K562 (cell line): ENCODE data around the gene HIPK2. TPM values are rescaled to one million over a fixed set of nuclear protein-coding genes. Genes with fewer than 3 reads are reported as not detected.

Experiments used
- ATAC-seq: fragments of 200-7000 bp; cut with Tn5 transposase; 3 replicates; pipeline ENCODE4 v1.9.1; 2020; ENCODE audit warnings: moderate library complexity
- BruUV-seq: library from RNA; stranded (reverse); fragments of 400-500 nt; replicated peaks from 2 replicates; lab custom pipeline; 2021; lab: Mats Ljungman, UMichigan
- CTCF ChIA-PET: fragments of 300-600 bp; formaldehyde crosslinking; extraction: SDS; loops from one replicate; lab custom pipeline; 2021; ENCODE audit warnings: low intra/inter-chr PET ratio; lab: Yijun Ruan, JAX
- POLR2A ChIA-PET: fragments of 300-600, 350-650 bp; sonication (Branson Sonifier 250); formaldehyde crosslinking; extraction: SDS; loops from one replicate; lab custom pipeline; 2021; ENCODE audit warnings: antibody characterized with exemption, inconsistent platforms; lab: Yijun Ruan, JAX
- DNase-seq, 4 experiments: peaks; one replicate each; pipeline versions ENCODE4 v3.0.0 to v3.0.0-alpha.2; 2011 to 2018; ENCODE audit warnings: low spot score in 3 of 4, mixed read lengths in 3 of 4; ENCODE audit errors: extremely low read depth in 1 of 4
- FAIRE-seq: peaks from 2 replicates; lab custom pipeline; 2011; peaks lifted over from hg19 to GRCh38; lab: Jason Lieb, UNC
- H2AFZ ChIP-seq: 2 replicates; pipeline ENCODE4 v1.6.0; 2011; ENCODE audit warnings: low read depth, low read length, control low read depth, inconsistent platforms
- H3K27ac ChIP-seq: fragments of 200-600 bp; 3 replicates; pipeline ENCODE4 v1.8.0; 2011; ENCODE audit warnings: low read depth, mild to moderate bottlenecking, control low read depth, inconsistent platforms, low read length, moderate library complexity, mixed read lengths; ENCODE audit errors: extremely low read depth
- H3K27me3 ChIP-seq, 2 experiments: fragments of 300-600 bp in 1 of 2; 2 replicates in 1 of 2; 3 replicates in 1 of 2; pipeline versions ENCODE4 v1.6.0 to v1.8.0; 2011; ENCODE audit warnings: inconsistent platforms in 2 of 2, low read length in 2 of 2, mild to moderate bottlenecking in 1 of 2, mixed read lengths in 1 of 2, moderate library complexity in 1 of 2; ENCODE audit not compliant: control insufficient read depth in 2 of 2, insufficient read depth in 2 of 2
- H3K36me3 ChIP-seq: fragments of 300-600 bp; 3 replicates; pipeline ENCODE4 v1.8.0; 2011; ENCODE audit warnings: mild to moderate bottlenecking, low read length, inconsistent platforms; ENCODE audit not compliant: control insufficient read depth, insufficient read depth
- H3K4me1 ChIP-seq, 2 experiments: fragments of 200-600 bp in 1 of 2; replicated peaks in 1 of 2; 2 replicates in 1 of 2; 3 replicates in 1 of 2; pipeline versions ENCODE4 v1.5.1 to v1.8.0; 2011; ENCODE audit warnings: inconsistent platforms in 2 of 2, low read length in 2 of 2, mild to moderate bottlenecking in 1 of 2, mixed read lengths in 1 of 2, moderate library complexity in 1 of 2; ENCODE audit not compliant: control insufficient read depth in 2 of 2, insufficient read depth in 2 of 2
- H3K4me2 ChIP-seq: 2 replicates; pipeline ENCODE4 v1.6.1; 2011; ENCODE audit warnings: low read length, control low read depth, inconsistent platforms, mixed read lengths; ENCODE audit not compliant: insufficient read depth
- H3K4me3 ChIP-seq: fragments of 200-600 bp; sonication (generic), shearing (Covaris generic); 2 replicates; pipeline ENCODE4 v1.5.1; 2016; ENCODE audit warnings: control low read depth, inconsistent platforms
- H3K79me2 ChIP-seq: fragments of 200-600 bp; 3 replicates; pipeline ENCODE4 v1.8.0; 2011; ENCODE audit warnings: low read length, inconsistent platforms; ENCODE audit not compliant: control insufficient read depth, insufficient read depth
- H3K9ac ChIP-seq, 2 experiments: 2 replicates each; pipeline versions ENCODE4 v1.6.0 to v1.6.1; 2011; ENCODE audit warnings: low read depth in 2 of 2, low read length in 2 of 2, control low read depth in 1 of 2, inconsistent platforms in 1 of 2, mild to moderate bottlenecking in 1 of 2, mixed read lengths in 1 of 2; ENCODE audit not compliant: insufficient read depth in 1 of 2
- H3K9me1 ChIP-seq: one replicate; pipeline ENCODE4 v1.6.0; 2011; ENCODE audit warnings: inconsistent platforms, mild to moderate bottlenecking, low read length, moderate library complexity; ENCODE audit not compliant: control insufficient read depth, insufficient read depth
- H3K9me3 ChIP-seq: replicated peaks from 2 replicates; pipeline ENCODE4 v1.5.1; 2011; ENCODE audit warnings: low read depth, low read length, inconsistent platforms; ENCODE audit not compliant: control insufficient read depth, insufficient read depth
- H4K20me1 ChIP-seq: replicated peaks from 2 replicates; pipeline ENCODE4 v1.6.1; 2011; ENCODE audit warnings: low read length, inconsistent platforms, mixed read lengths; ENCODE audit not compliant: control insufficient read depth, insufficient read depth
- ARID1B ChIP-seq: fragments of 450-650 bp; IDR thresholded peaks from 2 replicates; pipeline ENCODE4 v1.6.1; 2016; ENCODE audit warnings: antibody characterized with exemption, mild to moderate bottlenecking, inconsistent platforms
- DNMT1 ChIP-seq: fragments of 450-650 bp; IDR thresholded peaks from 2 replicates; pipeline ENCODE4 v1.6.1; 2016; ENCODE audit warnings: antibody characterized with exemption, mild to moderate bottlenecking
- ELF1 ChIP-seq: fragments of 200-800 bp; sonication (Bioruptor generic); IDR thresholded peaks from 2 replicates; pipeline ENCODE4 v1.6.1; 2016; ENCODE audit warnings: missing genetic modification characterization, missing compliant biosample characterization
- EZH2 ChIP-seq: IDR thresholded peaks from 2 replicates; pipeline ENCODE4 v1.6.1; 2012; ENCODE audit warnings: low read depth, mild to moderate bottlenecking, inconsistent platforms, low read length, borderline replicate concordance
- FOXP1 ChIP-seq: sonication (generic); formaldehyde crosslinking; IDR thresholded peaks from 2 replicates; pipeline ENCODE4 v1.8.0; 2022; ENCODE audit warnings: mild to moderate bottlenecking, missing genetic modification reagents
- POLR2A ChIP-seq: fragments of 450-650 bp; conservative IDR thresholded peaks from 2 replicates; pipeline ENCODE4 v1.6.1; 2016
- SREBF2 ChIP-seq: sonication (generic); formaldehyde crosslinking; IDR thresholded peaks from 2 replicates; pipeline ENCODE4 v1.4.0; 2020; ENCODE audit warnings: mild to moderate bottlenecking, missing genetic modification reagents
- ZKSCAN1 ChIP-seq: fragments of 150-350 bp; IDR thresholded peaks from 2 replicates; pipeline ENCODE4 v1.6.1; 2016; ENCODE audit warnings: low read depth, low read length
- ZNF263 ChIP-seq: sonication (generic); formaldehyde crosslinking; IDR thresholded peaks from 2 replicates; pipeline ENCODE4 v1.8.0; 2022; ENCODE audit warnings: mild to moderate bottlenecking, missing genetic modification reagents, borderline replicate concordance
- ZNF77 ChIP-seq: fragments of 250-450 bp; sonication (Bioruptor Pico); IDR thresholded peaks from 2 replicates; pipeline ENCODE4 v1.5.0; 2020
- WGBS: fragments of 100-300 bp; shearing (Covaris generic); methylation state at CpG from one replicate; pipeline ENCODE4 v1.1.6; 2016; ENCODE audit warnings: low coverage, mixed read lengths; ENCODE audit not compliant: insufficient coverage; ENCODE audit errors: missing lambda C conversion rate; 5-methylcytosine and 5-hydroxymethylcytosine counted together
- in situ Hi-C: fragments of 300-500 bp; cut with MboI; formaldehyde crosslinking; loops from 4 replicates; pipeline ENCODE4 v1.15.0; 2018; ENCODE audit warnings: inconsistent platforms, mixed read lengths
- intact Hi-C: fragments of 100-400 bp; cut with micrococcal nuclease; formaldehyde crosslinking; loops from 2 replicates; pipeline ENCODE4 v1.14.2; 2022
- polyA plus RNA-seq, 8 experiments: library from polyadenylated mRNA; depleted of rRNA in 4 of 8; stranded (reverse) in 5 of 8; unstranded in 3 of 8; fragments of >200 nt; fragmentation: Nextera tagmentation in 2 of 8; fragmentation: Illumina TruSeq in 1 of 8; extraction: Ambion mirVana in 2 of 8; extraction: Trizol in 1 of 8; gene quantifications; 2 replicates each; pipeline versions ENCODE4 v1.2.1 to v1.2.3, GENCODE V29; 2011 to 2014; ENCODE audit warnings: inconsistent platforms in 1 of 8, missing spikeins in 1 of 8
- total RNA-seq, 7 experiments: library from RNA; depleted of rRNA in 6 of 7; stranded (reverse); fragments of >200 nt in 6 of 7; fragmentation: Illumina TruSeq in 2 of 7; extraction: Trizol in 2 of 7; gene quantifications; 2 replicates each; pipeline versions ENCODE4 v1.2.1 to v1.2.3, GENCODE V29; 2011 to 2021; ENCODE audit warnings: low replicate concordance in 1 of 7
- TF ChIP-seq, protein P1 (sequence below): fragments of 200-800 bp; sonication (Bioruptor generic); IDR thresholded peaks from 2 replicates; pipeline ENCODE4 v1.6.1; 2017; ENCODE audit warnings: missing genetic modification characterization, missing compliant biosample characterization
- TF ChIP-seq, protein P2 (sequence below): fragments of 200-800 bp; sonication (Bioruptor generic); IDR thresholded peaks from 2 replicates; pipeline ENCODE4 v1.6.1; 2017; ENCODE audit warnings: missing genetic modification characterization, missing compliant biosample characterization
- TF ChIP-seq, protein P3 (sequence below), 2 experiments: IDR thresholded peaks; 2 replicates each; pipeline ENCODE4 v1.6.1; 2011; ENCODE audit warnings: borderline replicate concordance in 1 of 2, control low read depth in 1 of 2, low read depth in 1 of 2, low read length in 1 of 2, mild to moderate bottlenecking in 1 of 2, mixed read lengths in 1 of 2, moderate library complexity in 1 of 2; ENCODE audit not compliant: insufficient read depth in 1 of 2, insufficient read length in 1 of 2, poor library complexity in 1 of 2, severe bottlenecking in 1 of 2; ENCODE audit errors: extremely low read depth in 1 of 2

HIPK2 gene
- total and polyA plus RNA-seq, 9 of the 15 experiments (the other 6 are each of a cell fraction or from before 2014, with no cell fraction given) = 0.69 to 19.8 (median 5.1) TPM

DNA sequence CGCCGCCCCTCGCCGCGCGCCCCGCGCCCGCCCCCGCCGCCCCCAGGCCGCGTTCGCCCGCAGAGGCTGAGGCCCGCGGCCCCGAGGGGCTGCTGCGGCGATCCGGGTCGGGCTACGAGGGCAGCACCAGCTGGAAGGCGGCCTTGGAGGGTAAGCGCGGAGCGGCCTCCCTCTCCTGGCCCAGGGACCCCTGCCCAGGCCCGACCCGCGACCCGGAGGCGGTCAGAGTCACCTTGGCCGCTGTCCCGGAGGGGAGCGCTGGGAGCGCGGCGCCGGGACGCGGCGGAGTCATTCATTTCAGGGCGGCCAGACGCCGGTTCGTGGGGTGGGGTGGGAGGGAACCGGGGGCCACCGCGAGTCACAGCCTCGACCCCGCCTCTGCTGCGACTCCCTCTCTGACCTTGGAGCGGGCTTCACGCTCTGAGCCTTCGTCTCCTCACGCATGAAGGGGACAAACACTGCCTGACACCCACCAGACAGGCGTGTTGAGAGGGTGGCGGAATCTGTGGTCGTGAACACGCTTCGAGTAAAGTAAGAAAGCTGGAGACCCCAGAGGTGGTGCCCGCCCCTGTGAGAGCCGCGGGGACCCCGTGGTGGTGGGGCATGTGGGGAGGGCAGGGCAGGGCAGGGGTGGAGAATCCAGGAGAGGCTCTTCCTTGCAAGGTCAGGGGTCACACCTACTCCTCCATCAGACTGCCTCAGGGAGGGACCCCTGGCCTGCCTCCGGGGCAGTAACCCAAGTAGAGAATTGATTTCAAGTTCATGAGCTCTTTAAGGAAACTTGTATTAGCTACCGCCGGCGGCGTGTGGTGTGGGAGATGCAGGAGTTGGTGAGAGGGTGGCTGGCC is 253.6 kb downstream of the HIPK2 start (continued):
- no peak for TF ChIP-seq ARID1B
- TF ChIP-seq DNMT1 = no peak

DNA sequence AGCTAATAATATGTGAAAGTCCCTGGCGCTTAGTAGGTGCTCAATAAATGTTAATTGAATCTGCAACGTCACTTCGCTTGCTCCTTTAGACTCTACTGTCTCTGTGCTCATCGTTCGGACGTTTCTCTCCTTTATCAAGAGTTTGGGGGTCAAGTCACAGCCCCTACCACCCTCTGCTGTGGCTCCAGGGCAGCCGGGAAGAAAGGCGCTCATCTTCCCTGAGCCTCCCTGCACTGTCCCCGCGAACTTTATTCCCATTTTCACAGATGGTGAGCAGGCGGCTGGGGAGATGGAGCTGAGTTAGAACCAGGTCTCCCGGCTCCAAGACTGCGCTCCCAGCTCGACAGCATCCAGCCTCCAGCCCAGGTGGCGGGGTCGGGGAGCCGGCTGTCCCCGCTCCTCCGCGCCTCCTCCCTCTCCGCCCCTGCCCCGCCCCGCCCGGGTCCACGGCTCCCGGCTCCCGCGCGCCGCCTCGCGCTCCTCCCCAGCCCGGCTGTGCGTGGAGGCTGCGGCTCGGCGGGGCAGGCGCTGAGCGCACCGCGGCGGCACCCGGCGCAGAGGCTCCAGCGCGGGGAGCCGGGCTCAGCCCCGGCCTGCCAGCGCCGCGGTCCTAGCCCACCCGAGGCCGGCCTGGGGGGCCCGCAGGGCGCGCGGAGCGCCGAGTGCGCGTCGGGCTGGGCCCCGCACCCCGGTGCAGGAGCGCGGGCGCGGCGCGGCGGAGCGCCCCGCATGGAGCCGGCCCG is 254.4 kb downstream of the HIPK2 start, which contains the start of gene CLEC2L:
CLEC2L (plus strand) TSS at position 487 of the 743 bp plus-strand sequence; CDS start at position 730, 243 bp downstream.
- intact Hi-C loops = no loop called here
- no peak within 1 kb of the TSS for H3K27ac ChIP-seq
- H3K9ac ChIP-seq = no peak within 1 kb of the TSS
- no peaks in the 10 kb centered on the region for H3K79me2 ChIP-seq
- no TSS peak for BruUV-seq
- ATAC-seq = peak; percentile 69
- DNase-seq = peak in 3 of 4 experiments; percentile 35 to 77 (median 73)
- TF ChIP-seq, protein P1, sequence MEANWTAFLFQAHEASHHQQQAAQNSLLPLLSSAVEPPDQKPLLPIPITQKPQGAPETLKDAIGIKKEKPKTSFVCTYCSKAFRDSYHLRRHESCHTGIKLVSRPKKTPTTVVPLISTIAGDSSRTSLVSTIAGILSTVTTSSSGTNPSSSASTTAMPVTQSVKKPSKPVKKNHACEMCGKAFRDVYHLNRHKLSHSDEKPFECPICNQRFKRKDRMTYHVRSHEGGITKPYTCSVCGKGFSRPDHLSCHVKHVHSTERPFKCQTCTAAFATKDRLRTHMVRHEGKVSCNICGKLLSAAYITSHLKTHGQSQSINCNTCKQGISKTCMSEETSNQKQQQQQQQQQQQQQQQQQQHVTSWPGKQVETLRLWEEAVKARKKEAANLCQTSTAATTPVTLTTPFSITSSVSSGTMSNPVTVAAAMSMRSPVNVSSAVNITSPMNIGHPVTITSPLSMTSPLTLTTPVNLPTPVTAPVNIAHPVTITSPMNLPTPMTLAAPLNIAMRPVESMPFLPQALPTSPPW (CRISPR knock-in tag) = 0 out of 2 replicates have a peak, but pooled peaks have one; percentile 12
- TF ChIP-seq POLR2A = no peak
- TF ChIP-seq ZNF263 (CRISPR knock-in tag) = peak; percentile 78
- no peak for TF ChIP-seq ZNF77
- TF ChIP-seq FOXP1 (CRISPR knock-in tag) = no peak
- TF ChIP-seq, protein P2, sequence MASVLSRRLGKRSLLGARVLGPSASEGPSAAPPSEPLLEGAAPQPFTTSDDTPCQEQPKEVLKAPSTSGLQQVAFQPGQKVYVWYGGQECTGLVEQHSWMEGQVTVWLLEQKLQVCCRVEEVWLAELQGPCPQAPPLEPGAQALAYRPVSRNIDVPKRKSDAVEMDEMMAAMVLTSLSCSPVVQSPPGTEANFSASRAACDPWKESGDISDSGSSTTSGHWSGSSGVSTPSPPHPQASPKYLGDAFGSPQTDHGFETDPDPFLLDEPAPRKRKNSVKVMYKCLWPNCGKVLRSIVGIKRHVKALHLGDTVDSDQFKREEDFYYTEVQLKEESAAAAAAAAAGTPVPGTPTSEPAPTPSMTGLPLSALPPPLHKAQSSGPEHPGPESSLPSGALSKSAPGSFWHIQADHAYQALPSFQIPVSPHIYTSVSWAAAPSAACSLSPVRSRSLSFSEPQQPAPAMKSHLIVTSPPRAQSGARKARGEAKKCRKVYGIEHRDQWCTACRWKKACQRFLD (CRISPR knock-in tag) = no peak
- TF ChIP-seq, protein P3, sequence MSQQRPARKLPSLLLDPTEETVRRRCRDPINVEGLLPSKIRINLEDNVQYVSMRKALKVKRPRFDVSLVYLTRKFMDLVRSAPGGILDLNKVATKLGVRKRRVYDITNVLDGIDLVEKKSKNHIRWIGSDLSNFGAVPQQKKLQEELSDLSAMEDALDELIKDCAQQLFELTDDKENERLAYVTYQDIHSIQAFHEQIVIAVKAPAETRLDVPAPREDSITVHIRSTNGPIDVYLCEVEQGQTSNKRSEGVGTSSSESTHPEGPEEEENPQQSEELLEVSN (IDR thresholded peaks at IDR 0.05; ENCODE audit: borderline replicate concordance in 1 of 2, extremely low read depth in 1 of 2, insufficient read depth in 1 of 2, insufficient read length in 1 of 2, low read depth in 1 of 2, low read length in 1 of 2, poor library complexity in 1 of 2, severe bottlenecking in 1 of 2) = peak in 1 of 2 experiments; percentile 16
- no peak for TF ChIP-seq SREBF2 (CRISPR knock-in tag)
- 0 out of 2 replicates have a peak, but pooled peaks have one; percentile 51 for TF ChIP-seq EZH2
- TF ChIP-seq ZKSCAN1 = 0 out of 2 replicates have a peak, but pooled peaks have one; percentile 61
- TF ChIP-seq ELF1 (tag) = no peak
- no peak within 1 kb of the TSS; the same call in 1 of the 2 replicates for H3K4me2 ChIP-seq
- no peaks in the 10 kb centered on the region; the same call in 1 of the 2 replicates for H3K9me3 ChIP-seq
- H3K4me3 ChIP-seq = no peak within 1 kb of the TSS
- H3K4me1 ChIP-seq = peaks cover 0 to 15% of the 10 kb centered on the region in 2 experiments; a peak in 2 of 5 replicates
- in situ Hi-C loops = no loop called here
- WGBS = 19% methylated on average over 41 of the region's 75 CpGs
- no peak within 1 kb of the TSS for H2AFZ ChIP-seq
- no peaks in the 10 kb centered on the region for H3K9me1 ChIP-seq
- no peak for FAIRE-seq
- H4K20me1 ChIP-seq = peaks cover 5% of the 10 kb centered on the region; the same call in 1 of the 2 replicates
- no peaks in the 10 kb centered on the region for H3K36me3 ChIP-seq
- ChIA-PET POLR2A (interaction anchor here (0.8 to 1.3 kb wide), 2 partner anchors 244 to 637 kb away, joined by 3 read pairs; no protein-coding TSS in a partner anchor), CTCF (no interaction called here)
- peaks cover 43 to 61% of the 10 kb centered on the region in 2 experiments for H3K27me3 ChIP-seq
